Inflammatory macrophage treated with lipopolysaccharide for 1 hour (primary cell): ENCODE results near the gene NGB.
A peak's percentile ranks its signal among the peaks of the same experiment; 100 is the strongest.
"Not testable (repeated sequence)": the region's sequence is repeated elsewhere in the genome, so short reads cannot be mapped to it uniquely, and the experiment has no call there.

Experiments
- DNase-seq, 2 donors: peaks; one replicate each; pipeline ENCODE4 v3.0.0-alpha.2; 2020 to 2022

Gene NGB

DNA sequence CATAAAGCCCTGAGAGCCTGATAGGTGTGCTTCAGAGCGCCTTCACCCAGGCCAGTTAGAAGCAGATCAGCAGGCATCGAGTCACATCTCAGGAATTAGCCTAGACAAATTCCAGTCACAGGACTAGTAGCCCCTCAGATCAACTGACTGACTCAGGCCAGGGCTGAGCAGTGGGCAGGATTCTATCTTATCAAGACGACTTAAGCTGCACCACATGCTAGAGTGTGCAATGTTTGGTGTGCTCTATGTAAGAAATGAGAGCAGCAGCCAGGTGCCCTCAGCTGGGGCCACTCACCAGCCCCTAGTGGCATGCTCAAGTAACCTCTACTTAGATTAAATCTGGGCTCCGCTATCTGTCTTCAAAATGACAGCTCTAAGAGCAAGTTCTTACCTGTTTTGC is 19.7 kb upstream of the NGB start:
- no peak for DNase-seq

DNA sequence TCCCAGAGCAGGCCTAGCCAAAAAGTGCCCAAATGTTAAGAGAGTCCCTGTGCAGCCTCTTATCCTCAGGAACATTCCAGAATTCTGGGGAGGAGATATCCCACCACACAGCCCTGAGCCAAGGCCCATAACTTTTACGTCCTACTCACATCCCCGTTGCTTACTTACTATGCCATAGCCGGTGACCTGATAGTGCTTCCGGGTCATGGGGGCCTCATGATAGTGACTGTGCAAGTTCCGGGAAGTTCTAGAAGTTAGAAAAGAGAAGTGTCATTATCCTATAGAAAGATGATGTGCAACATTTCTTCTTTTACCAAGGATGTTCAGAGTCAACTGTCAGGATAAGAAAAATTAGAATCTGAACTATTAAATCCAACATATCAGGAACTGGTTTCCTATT is 15.6 kb upstream of the NGB start:
- peak; percentile 57 to 63 for DNase-seq

DNA sequence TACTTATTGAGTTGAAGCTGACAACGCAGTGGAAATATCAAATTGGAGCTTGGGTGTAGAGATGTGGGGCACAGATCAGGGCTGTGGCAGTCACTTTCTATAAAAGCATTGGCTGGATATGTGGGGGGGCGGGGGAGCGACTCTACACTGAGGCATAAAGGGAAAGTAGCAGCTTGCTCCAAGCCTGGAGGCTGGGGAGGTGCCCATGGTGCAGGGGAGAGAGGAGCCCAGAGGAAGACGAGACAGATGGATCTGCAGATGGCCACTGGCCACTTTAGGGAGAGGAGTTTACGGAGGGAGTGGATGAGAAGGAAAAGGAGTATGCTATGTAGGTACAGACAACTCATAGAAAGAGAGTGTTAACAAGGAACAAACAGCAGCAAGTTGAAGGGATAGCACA is 13.5 kb upstream of the NGB start:
- no peak for DNase-seq

DNA sequence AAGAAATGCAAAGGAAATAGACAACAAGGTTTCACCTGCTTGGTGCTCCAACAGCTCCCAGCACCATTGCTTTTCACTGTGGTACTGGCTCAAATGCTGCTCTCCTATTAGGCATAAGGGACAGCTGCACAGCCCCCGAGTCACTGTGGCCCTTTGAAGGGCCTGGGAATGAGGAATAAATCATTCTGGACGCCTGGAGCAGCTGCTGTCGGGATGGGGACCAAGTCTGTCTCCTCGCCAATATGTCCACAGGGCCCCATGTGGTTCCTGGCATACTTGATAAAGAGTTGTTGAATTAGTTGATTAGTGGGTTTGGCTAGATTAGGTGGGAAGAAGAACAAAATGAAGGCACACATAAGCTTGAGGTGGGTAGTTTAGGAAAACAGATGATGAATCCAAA is 13.1 kb upstream of the NGB start:
- no peak for DNase-seq

DNA sequence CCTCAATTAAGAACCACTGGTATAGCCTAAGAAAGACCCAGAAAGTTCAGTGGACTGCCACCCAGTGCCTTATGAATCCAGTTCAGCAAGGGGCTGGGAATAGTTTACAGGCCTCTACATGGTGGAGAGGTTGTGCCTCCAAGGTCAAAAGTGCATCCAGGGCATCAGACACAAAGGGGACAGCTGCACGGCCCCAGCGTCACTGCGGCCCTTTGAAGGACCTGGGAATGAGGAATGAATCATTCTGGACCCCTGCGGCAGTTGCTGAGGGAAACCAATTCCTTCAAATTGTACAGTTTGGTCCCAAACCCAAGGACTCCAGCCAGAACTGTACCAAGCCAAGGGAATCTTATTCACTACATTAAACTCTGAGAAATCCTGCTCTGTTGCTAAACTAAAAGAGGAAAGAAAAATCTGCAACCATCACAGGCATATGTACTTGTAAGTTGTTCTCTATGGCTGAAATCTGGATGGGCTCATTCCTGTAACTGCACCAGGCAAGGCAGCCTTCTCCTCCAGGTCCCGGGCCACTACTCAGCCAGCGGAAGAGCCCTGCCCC is 10.9 kb upstream of the NGB start:
- no peak for DNase-seq

DNA sequence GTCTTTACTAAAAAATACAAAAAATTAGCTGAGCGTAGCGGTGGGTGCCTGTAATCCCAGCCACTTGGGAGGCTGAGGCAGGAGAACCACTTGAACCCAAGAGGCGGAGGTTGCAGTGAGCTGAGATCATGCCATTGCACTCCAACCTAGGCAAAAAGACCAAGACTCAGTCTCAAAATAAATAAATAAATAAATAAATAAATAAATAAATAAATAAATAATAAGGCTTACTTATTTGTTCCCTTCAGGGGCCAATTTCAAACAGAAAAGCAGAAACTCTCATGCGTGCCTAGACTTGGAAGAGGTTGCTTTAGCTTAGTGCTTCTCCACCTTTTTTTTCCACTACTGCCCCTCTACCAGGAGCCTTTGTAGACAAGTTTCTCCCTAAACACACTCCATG is 9.9 kb upstream of the NGB start:
- DNase-seq: not testable (repeated sequence)

DNA sequence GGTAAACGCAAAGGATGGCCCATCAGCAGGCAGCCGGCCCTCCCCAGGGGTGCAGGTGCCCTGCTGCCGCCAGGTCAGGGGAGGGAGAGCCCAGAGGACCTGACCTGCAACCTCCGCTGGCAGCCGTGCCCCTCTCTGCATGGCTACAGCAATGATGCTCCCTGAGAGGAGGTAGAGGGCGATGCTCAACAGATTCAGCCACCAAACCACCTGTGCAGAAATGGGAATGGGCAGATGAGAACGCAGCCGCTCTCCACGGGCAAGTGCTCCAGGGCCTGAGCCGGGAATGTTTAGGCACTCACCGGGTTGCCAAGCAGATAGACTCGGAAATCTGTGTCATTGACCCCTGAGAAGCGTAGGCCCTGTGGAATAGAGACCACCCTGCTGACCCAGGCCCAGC is 8.7 kb upstream of the NGB start:
- DNase-seq: no peak

DNA sequence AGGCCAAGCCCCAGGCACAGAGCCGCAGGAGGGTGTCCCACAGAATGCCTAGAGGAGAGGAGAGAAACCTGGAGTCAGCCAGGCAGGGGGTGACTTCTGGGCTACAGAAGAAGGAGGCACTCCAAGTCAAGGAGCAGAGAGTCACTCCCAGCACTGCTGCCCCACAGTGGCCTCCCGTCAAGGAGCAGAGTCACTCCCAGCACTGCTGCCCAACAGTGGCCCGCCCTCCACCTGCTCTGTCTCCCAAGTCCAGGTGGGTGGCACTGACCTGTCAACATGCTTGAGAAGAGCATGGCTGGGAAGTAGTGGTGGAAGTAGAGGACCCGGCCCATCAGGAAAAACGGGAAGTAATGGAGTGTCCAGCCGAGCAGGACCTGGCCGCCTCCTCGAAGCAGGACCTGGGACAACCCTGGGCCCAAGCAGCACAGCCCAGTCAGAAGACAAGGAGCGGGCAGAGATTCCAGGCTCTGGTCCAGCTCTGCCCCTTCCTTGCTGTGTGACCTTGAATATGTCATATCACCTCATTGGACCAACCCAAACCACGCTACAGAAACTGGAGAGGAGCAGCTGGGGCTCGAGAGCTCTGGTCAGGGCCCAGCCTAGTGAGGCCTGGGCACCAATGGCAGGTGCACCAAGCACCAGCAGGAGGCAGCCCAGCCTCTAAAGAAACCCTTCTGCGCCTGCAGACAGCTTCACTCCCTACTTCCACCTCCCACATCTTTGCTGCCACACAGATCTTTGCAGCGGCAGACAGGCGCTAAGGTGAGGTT is 7.6 kb upstream of the NGB start:
- no peak for DNase-seq

DNA sequence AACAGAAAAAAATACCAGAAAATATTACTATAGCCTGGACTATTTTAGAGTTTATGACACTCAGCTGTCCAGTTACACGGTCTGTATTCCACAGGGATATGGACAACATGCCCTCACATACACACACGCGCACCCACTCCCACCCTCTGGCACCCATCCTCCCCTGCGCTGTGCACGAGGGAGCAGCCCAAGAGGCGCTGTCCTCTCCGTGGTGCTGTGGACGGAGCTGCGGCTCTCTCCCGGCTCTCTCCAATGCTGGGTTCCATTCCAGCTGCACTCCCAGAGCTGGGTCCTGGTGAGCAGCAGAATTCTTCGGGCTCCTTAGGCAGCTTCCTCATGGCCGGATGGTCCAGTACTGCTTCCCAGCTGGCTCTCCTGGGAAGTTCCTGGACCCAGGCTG is 6.0 kb upstream of the NGB start:
- no peak for DNase-seq

DNA sequence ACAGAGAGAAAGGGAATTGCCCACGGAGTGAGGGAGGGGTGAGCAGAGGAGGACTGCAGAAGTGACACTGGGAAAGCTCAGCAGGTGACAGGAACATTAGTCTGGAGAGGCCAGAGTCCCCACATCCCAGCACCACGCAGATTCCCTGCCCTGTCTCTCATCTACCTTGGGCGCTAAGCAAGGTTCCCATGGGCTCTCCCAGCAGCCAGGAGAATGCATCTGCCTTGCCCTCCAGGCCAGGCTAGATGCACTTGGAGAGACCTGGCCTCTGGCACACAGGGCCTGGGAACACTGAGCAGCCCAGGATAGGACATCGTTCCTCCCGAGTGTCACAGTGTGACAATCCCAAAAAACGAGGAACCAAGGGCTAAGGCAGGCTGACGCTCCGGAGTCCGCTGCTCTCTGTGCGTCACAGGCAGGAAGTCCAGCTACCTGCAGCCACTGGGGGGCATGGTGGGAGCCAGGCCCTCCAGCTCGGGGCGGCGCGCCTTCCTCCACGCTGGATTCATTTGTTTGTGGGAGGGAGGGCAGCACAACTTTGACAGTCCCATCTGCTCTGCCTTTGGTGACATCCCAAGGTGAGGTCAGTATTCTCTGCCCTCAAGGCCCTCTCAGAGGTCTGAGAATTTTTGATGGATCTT is 5.4 kb upstream of the NGB start:
- no peak for DNase-seq

DNA sequence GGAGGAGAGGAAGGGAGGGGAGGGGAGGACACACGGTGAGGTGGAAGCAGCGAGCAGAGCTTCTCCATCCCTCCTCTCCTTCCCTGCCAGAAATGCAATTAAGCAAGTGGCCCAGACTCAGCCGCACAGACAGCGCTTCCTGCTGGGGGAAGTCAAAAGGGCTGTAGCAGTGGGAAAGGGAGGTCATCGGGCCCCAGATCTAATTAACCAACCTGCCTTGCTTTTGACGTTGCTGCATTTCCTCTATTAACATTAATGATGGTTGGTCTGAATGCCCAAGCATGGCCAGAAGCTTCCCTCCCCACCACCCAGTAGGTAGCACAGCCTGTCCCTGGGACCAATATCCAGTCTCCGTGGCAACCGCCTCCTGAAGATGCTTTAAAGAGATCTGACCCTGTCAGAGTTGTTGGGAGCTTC is 4.6 kb upstream of the NGB start:
- DNase-seq: no peak

DNA sequence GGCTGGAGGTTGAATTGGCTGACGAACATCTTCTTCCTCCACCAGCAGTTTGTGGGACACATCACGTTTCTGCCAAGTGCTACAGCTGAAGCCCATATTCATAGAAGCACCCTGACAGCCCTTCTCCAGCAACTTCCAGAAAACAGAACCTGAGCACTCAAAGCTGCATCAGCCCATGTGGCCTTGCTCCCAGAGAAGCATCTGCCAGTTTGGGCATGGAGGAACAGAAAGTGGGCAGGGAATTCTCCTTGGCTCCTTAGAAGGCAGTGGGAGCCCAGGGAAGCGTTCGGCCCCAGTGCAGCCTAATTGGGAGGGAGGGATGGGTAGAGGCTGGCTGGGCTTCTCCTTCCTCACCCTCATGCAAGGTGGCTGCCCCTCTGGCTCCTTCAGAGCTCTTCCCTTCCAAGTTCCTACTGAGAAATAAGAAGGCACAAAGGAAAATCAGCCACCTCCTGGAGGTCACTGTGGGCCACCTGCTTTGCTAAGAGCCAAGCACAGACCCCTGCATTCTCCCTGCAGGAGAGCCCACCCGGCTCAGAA is 4.1 kb upstream of the NGB start:
- no peak for DNase-seq

DNA sequence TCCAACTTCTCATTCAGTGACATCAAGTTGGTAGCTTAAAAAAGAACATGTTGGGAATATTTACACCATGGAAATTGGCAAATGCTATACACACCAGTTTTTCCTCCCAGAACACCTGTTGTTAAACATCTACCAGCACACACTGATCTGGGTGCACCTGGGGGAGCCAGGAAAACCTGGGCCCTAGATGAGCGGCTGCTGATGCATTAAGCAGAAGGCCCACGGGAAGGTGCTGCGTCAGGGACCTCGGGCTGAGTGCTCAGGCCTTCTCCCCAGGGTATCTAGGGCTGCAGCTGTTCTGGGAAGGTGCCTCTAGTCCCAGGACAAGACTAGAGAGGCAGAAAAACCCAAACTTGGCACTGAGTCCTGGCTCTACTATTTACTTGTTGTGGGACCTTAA is 2.8 kb upstream of the NGB start:
- no peak for DNase-seq

DNA sequence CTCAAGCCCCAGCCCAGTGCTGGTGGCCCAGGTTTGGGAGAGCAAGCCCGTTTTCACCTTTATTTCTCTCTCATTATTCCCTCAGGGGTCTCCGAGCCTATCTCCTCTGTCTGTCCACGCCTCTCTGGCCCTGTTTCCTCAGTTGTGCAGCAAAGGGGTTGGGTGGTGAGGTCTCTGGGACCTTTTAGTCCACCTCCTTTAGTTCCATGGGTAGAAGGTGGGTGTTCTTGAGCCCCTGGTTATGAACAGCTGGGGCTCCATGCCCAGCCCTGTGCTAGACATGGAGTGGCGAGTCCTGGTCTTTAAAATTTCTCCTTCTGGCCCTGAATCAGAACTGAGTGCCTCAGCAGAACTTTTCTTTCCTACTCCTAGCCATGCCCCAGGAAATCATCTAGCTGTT is 1.3 kb upstream of the NGB start:
- no peak for DNase-seq

DNA sequence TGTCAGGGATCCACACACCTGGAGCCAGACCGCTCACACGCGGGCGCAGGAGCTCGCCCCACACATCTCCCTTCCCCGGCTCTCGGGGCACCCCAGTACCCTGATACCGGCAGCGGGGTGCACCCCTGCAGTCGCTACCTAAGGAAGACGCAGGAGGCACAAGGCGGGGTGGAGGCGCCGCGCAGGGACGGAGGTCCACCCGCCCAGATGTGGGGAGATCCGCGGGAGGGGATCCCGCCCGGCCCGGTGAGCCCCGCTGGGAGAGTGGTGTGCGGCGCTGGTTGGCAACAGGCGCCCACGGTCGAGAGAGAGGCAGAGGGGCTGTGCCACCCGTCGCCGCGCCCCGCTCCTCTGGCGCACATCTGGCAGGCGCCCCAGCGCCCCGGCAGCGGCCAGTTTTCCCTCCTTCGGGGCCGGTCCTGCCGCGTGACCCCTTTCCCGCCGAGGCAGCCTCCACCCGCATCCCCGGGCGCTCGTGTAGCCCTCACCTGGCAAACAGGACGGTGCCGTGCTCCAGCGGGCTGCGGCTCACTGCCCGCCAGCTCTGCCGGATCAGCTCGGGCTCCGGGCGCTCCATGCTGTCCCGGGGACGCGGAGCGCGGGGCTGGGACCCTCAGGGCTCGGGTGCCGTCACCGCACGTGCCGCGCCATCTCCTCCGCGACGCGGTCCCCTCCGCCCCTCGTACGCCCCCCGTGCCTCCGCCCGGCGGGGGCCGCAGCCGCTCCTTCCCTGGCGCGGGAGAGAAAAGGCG is 469 bp downstream of the NGB start:
- DNase-seq: no peak

DNA sequence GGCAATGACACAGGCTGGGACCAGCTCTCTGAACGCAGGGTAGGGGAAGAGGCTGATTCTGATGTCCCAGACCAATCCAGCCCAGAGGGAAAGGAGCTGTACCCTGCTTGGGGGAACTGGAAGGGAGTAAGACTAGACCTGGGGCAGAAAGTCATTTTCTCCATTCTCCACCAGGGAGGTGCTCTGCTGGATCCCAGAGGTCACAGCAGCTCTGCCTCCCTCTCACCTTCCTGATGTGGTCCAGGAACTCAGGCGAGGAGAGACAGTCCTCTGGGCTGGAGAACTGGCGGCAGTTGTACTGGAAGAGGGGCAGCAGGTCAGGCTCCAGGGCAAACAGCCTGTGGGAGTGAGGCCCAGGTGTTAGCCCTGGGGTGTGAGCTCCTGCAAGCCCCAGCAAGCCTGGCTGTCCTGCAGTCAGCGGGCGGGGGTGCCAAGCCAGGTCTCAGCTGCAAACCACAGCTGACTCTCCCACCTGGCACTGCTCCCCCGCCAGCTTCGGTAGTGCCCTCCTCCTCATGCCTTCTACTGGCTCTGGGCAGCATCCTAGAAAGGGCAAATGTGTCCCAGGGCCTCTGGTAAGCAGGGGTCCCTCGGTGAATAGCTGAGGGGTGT is 1.9 kb downstream of the NGB start:
- DNase-seq: no peak

DNA sequence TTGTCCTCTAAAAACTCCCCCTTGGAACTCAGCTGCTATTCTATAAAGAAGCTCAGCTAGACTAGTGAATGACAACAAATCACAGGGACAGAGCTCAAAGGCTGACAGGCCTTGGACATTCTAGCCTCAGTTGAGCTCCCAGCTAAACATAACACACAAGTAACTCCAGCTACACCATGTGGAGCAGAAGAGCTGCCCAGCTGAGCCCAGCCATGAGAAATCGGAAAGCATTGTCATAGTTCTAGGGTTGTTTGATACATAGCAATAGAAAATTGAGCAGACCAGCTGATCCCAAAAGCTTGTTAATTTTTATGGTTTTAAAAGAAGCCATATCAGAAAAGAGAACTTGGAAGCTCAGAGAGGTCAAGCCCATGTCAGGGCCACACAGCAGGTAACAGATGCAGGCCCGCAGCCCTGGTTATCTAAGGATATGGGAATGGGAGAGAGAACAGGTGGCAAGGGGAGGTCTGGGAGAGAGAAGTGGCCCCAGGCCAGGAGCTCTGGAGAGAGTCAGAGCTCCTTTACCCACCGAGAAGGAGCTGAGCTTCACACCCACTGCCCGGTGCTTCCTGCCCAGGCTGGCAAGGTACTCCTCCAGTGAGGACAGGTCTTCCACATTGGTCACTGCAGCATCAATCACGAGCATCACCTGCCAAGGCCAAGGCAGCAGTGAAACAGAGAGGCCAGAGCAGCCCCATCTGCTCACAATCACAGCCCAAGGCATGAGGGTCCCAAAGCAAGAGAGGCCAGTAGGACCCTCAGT is 2.9 kb downstream of the NGB start:
- no peak for DNase-seq

DNA sequence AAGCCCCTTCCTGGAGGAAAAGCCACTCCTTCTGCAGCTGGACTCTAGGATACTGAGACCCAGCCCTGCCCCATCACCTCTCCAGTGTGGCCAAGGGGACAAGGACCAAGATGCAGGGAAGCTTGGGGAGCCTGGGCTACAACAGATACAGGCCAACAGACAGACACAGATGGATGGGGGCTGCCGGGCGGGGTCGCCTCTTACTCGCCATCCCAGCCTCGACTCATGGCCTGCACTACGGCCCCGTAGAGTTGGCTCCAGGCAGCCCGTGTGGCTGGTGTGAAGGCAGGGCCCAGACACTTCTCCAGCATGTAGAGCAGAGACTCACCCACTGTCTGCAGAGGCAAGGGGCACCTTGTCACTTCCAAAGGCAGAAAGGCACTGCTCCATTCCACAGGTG is 4.7 kb downstream of the NGB start:
- DNase-seq: no peak

DNA sequence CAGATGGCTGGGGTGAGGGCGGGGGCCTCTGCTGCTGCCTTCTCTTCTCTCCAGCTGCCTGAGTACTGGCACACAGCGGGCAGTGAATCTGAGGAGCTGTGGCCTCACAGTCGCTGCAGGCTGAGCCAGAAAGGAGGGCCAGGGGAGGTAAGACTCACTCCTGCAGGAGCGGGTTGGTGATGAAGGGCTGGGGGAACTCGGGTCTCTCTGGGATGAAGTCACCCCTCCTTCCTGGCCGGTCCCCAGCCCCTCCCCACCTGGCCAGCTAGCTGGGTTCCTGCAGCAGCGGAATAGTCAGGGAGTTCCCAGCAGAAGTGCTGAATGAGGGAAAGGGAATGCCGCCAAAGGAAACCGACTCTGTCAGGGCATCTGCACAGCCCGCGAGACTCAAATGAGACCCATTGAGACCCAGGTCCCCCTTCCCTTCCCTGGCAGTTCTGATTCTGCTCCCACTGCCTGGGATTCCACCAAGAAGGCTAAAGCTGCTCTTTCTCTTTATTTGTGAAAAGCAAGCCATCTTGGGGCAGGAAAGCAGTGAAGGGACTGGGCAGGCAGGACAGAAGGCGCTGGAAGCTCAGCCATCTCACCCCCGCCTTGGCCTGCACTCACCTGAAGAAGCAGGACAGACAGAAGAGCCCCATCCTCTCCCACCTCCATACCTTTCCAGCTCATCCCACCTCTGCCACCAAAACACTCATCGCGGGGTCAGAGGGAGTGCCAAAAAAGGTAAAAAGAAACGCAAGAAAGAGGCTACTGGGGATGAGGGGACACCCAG is 5.3 kb downstream of the NGB start:
- DNase-seq: no peak

DNA sequence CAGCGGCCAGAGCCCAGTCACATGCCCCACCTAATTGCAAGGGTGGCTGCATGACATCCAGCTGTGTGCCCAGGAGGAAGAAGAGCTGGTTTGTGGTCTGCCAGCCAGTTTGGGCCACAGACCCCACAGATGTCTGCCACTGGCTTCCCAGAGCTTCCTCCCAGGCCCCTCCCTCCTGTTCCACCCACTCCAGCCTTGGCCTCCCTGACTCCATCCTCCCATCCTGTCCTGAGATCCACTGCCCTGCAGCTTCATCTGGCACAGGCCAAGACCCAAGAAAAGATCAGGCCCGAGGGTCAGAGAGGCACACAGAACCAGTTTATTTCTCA is 5.9 kb downstream of the NGB start:
- no peak for DNase-seq

DNA sequence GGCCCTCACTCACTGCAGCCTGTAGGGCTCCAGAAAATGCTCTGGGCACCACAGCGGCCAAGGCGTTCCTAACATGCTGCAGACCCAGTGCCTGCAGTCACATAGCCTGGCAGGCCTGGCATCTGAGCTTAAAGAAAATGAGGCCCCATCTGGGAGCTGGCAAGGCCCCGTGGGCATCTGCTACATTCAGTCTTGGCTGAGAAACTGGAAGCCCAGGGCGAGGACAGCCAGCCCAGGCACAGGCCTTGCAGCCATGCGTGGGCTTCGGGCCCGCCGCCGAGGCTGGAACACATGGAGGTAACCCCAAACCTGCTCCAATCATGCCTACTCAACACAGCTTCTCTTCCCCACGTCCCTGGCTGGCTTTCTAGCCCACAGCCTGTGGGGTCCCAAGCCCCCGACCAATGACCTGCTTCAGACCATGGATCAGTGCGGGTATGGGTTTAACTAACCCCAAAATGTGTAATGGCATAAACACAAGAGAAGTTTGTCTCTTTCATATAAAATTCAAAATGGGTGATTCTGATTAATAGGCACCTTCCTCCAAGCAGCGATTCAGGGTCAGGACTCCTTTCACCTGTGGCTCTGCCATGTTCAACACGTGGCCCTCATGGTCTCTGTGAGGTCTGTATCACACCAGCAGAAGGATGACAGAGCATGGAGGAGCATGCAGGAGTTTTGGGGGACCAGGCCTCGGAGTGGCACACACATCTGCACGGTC is 6.4 kb downstream of the NGB start:
- no peak for DNase-seq
